Left renal cortex interstitium (tissue), 4 donors: ENCODE measurements around the gene TPK1. TPM values are rescaled to one million over a fixed set of nuclear protein-coding genes. Genes with fewer than 3 reads are reported as not detected.
"Not testable (repeated sequence)": the region's sequence is repeated elsewhere in the genome, so short reads cannot be mapped to it uniquely, and the experiment has no call there.

ENCODE experiments used
- DNase-seq, 4 donors: peaks; one replicate each; pipeline ENCODE4 v3.0.0-alpha.2; 2013; ENCODE audit warnings: low read depth in 4 of 4, low spot score in 2 of 4, missing footprints in 1 of 4
- polyA plus RNA-seq, 4 donors: library from polyadenylated mRNA; unstranded; fragments of 120-200 nt; gene quantifications; one replicate each; pipeline ENCODE4 v1.2.1, GENCODE V29; 2013; ENCODE audit not compliant: insufficient read length in 4 of 4

TPK1 gene
- polyA plus RNA-seq, 4 donors, result 8.9 to 9.4 (median 9.2) TPM

GRCh38 chr7:144782883-144783282 lies 53.0 kb downstream of the TPK1 start:
- DNase-seq, result no peak

DNA sequence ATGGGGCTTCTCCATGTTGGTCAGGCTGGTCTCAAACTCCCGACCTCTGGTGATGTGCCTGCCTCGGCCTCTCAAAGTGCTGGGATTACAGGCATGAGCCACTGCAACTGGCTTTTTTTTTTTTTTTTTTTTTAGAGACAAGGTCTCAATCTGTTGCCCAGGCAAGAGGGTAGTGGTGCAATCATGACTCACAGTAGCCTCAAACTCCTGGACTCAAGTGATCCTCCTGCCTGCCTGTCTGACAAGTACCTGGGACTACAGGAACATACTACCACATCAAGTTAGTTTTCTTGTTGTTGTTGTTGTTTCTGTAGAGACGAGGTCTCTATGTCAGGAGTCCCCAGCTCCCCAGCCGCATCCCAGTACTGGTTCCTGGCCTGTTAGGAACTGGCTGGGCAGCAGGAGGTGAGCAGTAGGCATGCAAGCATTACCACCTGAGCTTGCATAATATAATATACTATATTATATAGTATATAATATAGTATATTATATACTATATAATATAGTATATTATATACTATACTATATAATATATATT lies 55.7 kb downstream of the TPK1 start:
- DNase-seq, result no peak

- not testable (repeated sequence) for DNase-seq
Measured at GRCh38 chr7:144777889-144778288, 58.0 kb downstream of the TPK1 start.

GRCh38 chr7:144777005-144777839 lies 58.6 kb downstream of the TPK1 start:
- DNase-seq, result no peak

DNA sequence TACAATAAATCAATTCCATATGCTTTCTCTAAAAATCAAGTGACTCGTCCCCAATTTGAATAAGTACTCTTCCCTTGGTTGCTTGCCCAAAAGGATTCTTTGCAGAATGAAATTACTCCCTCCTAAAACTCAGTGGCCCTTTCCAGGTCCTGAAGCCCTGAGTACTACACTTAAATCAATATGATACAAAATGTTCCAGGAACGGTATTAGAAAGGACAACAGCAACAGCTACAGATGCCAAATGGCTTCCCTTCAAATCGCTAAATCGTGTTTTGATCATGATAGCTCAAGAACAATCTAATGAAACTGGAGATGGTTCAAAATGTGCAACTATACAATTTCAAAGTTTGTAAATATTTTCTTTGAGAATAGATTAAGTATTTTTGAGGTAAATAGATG lies 59.4 kb downstream of the TPK1 start:
- DNase-seq, result no peak

- DNase-seq, result peak; percentile 26 to 58 (median 54)
Measured at GRCh38 chr7:144775749-144776148, 60.1 kb downstream of the TPK1 start.

DNA sequence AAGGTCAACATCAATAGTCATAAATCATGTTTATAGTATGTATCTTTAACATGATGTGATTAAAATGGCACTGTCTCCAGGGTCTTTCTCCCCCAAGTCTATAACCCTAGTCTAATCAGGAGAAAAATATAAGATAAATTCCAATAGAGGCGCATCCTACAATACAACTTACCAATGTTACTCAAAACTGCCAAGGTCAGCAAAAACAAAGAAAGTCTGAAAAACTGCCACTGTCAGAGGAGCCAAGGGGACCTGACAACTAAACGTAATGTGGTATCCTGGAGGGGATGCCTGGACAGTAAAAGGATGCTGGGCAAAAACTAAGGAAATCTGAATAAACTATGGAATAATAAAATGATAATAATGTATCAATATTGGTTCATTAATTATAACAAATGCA lies 63.9 kb downstream of the TPK1 start:
- no peak for DNase-seq

DNA sequence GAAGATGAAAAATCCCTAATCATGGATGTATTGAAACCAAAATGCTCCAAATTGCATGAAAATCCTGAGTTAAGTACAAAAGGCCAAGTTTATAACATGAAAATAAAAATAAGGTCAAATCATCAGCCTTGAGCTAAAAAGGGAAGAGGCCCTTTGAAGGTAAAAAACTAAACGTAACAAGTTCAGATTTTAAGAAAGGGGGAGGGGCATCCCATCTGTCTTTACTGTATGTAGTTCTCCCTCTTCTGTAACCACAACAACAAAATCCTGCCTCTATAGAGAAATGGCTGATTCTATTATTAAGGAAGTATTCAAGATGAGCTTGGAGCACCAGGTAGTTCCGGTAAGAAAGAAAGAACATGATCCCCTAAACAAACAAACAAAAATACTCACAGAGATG lies 64.7 kb downstream of the TPK1 start:
- no peak for DNase-seq

DNA sequence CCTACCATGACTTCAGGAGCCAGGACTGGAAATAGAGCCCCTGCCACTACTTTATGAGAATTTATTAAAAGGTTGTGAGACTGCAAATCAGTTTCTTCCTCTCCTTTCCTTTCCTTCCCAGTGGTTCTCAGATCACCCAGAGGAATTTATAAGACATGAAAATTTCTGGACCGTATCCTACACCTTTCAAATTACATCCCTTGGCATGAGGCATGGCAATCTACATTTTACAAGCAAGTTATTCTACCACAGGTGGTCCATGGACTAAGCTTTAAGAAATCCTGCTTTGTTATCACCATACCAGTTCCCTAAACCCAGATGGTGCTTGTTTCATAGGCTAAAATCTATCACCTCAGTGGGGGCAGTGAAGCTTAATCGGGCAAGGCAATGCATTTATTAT lies 66.5 kb downstream of the TPK1 start:
- DNase-seq, result no peak

- no peak for DNase-seq
Measured at GRCh38 chr7:144768633-144769032, 67.2 kb downstream of the TPK1 start.

DNA sequence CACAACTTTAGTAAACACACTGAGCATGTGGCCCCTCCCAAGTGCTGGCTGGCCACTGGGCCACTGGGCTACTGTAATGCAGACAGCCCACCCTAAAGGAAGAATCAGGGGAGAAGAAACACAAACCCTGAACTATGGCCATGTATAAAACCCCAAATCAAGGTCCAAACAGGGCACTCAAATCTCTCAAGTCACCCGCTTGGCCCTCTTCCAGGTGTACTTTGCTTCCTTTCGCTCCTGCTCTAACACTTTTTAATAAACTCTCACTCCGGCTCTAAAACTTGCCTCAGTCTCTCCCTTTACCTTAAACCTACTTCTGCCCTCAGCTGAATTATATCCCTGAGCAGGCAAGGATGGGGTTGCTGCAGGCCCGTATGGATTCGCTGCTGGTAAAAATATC lies 72.6 kb downstream of the TPK1 start:
- no peak for DNase-seq

- DNase-seq, result no peak
Measured at GRCh38 chr7:144762853-144763252, 73.0 kb downstream of the TPK1 start.

GRCh38 chr7:144761493-144761892 lies 74.4 kb downstream of the TPK1 start:
- no peak for DNase-seq

DNA sequence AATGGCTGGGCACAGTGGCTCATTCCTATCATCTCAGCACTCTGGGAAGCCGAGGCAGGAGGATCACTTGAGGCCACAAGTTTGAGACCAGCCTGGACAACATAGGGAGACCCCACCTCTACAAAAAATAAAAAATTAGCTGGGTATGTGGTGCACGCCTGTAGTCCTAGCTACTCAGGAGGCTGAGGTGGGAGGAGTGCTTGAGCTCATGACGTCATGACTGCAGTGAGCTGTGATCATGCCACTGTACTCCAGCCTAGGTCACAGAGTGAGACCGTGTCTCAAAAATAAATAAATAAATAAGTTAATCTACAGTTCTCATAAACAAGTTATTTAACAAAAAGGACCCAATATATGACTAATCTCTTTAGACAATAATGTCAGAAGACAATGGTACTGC lies 76.2 kb downstream of the TPK1 start:
- DNase-seq, result no peak

DNA sequence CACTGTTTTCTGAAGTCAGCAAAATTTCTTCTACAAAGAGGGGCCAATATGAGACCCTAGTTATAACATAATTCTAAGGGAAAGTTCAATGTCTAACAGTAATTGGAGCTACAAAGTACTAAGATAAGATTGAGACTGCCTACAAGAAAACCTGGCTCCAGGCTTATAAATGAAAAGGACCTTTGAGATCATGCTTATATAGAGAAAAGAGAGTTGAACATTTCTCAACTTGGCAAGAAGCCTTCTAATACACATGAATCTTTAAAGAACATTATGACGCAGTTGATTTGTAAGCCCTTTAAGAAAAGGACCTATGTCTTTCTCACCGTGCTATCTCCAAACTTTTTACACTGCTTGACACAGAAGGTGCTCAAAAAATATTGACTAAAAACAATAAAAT lies 87.9 kb downstream of the TPK1 start:
- DNase-seq, result no peak

GRCh38 chr7:144738708-144739314 lies 97.0 kb downstream of the TPK1 start:
- no peak for DNase-seq

DNA sequence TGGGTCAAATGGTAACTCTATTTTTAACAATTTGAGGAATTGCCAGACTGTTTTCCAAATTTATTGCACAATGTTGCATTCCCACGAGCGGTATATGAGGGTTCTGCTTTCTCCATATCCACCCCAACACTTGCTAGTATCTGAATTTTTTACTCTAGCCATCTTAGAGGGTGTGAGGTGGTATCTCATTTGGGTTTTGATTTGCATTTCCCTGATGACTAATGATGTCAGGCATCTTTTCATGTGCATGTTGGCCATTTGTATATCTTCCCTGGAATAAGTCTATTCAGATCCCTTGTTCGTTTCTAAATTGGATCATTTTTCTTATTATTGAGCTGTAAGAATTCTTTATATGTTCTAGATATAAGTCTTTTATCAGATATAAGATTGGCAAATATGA lies 97.7 kb downstream of the TPK1 start:
- no peak for DNase-seq

DNA sequence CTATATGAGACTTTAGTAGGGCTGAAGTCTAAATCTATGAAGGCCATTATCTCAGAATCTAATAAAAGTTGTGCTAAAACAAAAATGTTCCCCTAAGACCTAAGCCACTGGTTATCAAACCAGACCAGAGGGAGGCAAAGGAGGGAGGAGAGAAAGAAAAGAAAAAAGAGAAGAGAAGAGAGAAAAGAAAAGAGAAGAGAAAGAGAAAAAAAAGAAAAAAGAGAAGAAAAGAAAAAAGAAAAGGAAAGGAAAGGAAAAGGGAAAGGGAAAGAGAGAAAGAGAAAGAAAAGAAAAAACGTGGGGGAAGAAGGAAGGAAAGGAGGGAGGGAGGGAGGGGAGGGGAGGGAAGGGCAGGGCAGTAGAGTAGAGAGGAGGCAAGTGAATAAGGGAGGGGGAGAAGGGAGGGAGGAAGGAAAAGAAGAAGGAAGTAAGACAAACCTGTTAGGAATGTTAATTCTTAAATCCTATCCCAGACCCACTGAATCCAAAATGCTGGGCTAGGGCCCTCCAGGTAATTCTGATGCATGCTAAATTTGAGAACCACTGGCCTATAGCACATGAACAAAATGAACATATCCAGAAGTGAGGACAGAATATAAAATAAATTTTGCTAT lies 98.9 kb downstream of the TPK1 start:
- no peak for DNase-seq

- DNase-seq, result no peak
Measured at GRCh38 chr7:144735505-144736276, 100.2 kb downstream of the TPK1 start.

DNA sequence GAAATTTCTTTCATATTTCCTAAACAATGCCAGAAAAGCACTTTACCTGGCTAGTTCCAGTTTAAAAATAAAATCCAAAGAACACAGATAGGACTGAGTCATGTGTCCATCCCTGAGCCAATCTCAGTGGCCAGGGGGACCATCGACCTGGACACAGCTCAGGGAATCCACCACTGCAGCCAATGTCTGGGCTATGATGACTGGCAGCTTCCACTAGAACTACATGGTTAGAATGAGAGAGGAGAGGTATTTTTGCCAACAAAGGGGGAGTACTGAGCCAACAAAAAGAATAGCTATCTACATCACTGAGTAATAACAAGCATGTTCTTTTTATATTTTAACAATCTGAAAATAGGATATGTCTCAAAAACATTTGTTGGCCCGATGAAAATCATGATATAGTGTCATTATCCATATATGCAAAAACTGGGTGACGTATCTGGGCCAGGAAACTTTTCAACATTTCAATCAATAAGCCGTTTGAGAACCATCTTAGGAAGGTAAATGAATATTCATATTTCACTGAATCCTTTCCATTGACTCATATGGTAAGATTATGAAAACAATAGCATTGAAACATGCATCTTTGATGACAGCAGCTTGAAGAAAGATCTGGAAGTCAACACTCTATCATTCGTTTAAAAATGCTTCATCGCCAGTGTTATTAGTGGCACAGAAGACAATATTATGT lies 104.0 kb downstream of the TPK1 start:
- no peak for DNase-seq
